ENCODE results near the gene IGSF21.
"Not testable (repeated sequence)": the region's sequence is repeated elsewhere in the genome, so short reads cannot be mapped to it uniquely, and the experiment has no call there.

IGSF21 gene

GRCh38 chr1:18337757-18338156 is 230.2 kb downstream of the IGSF21 start:
- DNase-seq, result no peak

DNA sequence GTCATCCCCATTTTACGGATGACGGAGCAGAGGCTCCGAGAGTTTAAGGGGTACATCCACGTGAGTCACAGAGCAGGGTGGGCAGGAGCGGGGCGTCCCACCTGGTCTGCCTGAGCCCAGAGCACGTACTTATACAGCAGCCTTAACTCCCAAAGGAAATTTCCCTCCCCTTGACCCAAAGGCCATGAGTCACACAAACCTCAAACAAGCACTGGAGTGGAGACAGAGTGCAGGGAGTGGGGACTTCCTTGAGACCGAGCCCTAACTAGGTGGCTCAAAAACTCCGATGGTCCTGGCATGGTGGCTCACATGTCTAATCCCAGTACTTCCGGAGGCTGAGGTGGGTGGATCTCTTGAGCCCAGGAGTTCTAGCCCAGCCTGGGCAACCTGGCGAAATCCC is 231.6 kb downstream of the IGSF21 start:
- no peak for DNase-seq

- no peak for DNase-seq
Observed at GRCh38 chr1:18340158-18340764, 232.7 kb downstream of the IGSF21 start.

- no peak for DNase-seq
Observed at GRCh38 chr1:18340787-18341186, 233.2 kb downstream of the IGSF21 start.

GRCh38 chr1:18341291-18342069 is 233.9 kb downstream of the IGSF21 start:
- no peak for DNase-seq

DNA sequence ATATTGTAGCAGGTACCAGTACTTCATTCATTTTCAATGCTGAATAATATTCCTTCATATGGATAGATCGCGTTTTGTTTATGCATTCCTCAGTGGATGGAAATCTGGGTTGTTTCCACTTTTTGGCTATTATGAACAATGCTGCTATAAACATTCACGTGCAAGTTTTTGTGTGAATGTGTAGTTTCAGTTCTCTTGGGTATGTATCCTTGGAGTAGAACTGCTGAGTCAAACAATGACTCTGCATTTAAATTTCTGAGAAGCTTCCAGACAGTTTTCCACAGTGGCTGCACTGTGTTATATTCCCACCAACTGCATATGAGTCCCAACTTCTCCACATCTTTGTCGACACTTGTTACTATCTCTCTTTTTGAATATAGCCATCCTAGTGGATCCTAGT is 235.1 kb downstream of the IGSF21 start:
- no peak for DNase-seq

- no peak for DNase-seq
Observed at GRCh38 chr1:18343581-18343980, 236.0 kb downstream of the IGSF21 start.

GRCh38 chr1:18344755-18345154 is 237.2 kb downstream of the IGSF21 start:
- no peak for DNase-seq

GRCh38 chr1:18347559-18347958 is 240.0 kb downstream of the IGSF21 start:
- no peak for DNase-seq

GRCh38 chr1:18348354-18348753 is 240.8 kb downstream of the IGSF21 start:
- no peak for DNase-seq

GRCh38 chr1:18350747-18351146 is 243.1 kb downstream of the IGSF21 start:
- DNase-seq, result no peak

DNA sequence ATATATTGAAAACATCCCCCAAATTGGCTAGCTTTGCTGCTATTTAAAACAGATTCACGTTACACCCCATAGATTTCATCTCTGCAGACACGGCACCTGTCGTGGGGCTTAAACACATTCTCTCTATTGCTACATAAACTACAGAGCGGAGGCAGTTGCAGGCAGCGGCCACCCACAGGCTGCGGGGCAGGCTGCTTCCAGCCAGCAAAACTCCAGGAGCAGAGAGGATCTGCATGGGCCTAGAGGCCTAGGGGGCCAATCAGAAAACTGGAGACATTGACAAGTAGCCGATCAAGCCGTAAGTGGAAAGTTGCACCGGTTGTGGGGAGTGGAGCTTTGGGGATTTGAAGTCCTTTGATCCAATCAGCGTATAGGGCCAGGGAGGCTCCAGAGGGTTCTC is 244.1 kb downstream of the IGSF21 start:
- DNase-seq, result no peak

DNA sequence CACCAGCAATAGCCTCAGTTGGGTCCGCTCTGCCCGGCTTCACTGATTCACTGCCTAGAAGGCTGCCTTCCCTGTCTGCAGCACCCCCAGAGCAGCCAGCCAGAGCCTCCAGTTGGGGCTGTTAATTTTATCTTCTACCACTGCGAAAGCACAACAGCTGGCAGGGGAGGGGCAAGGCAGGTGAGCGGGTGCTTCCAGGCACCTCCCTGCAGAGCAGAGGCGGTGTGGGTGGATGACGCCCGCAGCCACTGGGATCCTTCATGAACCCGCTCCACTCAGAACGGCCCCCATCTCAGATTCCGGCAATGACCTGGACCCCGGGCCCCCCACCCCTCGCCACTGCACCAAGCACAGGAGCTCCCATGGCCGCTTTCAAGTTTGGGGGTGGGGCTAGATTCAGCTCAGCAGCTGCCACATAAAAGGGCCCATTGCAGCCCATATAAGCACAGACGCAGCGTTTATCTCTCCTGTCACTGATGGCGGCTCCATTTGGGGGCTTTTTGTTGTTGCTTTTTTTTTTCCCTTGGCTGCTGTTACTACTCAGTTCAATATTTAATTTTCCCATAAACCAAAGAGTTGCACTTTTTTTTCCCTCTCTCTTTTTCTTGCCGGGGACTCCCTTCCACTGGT is 245.2 kb downstream of the IGSF21 start:
- DNase-seq, result no peak

DNA sequence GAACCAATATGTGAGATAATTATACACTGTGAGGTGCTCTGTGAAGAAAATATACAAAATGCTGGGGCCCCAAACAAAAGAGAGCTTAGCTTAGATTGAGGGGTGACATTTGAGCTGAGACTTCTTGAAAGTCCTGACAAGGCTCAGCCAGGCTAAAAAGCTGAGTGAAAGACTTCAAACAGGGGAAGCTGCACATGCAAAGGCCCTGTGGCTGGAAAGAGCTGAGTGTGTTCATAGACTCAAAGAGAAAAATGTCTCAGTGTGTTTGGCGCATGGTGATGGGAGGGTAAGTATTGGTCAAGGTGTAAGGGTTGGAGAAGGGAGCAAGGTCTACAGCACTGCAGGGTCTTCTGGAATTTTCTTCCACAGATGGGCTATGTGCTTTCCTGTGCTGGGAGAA is 245.9 kb downstream of the IGSF21 start:
- DNase-seq, result no peak

DNA sequence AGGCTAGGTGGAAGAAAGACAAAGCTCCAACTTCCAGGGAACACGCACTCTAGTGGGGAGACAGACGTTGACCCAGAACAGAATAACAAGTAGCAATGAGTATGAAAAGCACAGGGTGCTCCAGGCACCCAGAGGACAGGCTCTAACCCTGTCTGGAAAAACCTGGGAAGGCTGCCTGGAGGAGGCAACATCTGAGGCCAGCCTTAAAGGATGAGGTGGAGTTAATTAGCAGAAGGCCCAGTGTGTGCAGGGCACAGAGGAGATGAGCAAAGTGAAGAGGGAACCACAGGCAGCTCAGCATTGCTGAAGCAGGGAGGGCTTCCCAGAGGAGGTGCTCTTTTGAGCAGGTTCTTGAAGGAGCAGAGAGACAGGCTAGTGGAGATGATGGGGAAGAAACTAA is 246.4 kb downstream of the IGSF21 start:
- DNase-seq, result no peak

- DNase-seq, result no peak
Observed at GRCh38 chr1:18354612-18355011, 247.0 kb downstream of the IGSF21 start.

DNA sequence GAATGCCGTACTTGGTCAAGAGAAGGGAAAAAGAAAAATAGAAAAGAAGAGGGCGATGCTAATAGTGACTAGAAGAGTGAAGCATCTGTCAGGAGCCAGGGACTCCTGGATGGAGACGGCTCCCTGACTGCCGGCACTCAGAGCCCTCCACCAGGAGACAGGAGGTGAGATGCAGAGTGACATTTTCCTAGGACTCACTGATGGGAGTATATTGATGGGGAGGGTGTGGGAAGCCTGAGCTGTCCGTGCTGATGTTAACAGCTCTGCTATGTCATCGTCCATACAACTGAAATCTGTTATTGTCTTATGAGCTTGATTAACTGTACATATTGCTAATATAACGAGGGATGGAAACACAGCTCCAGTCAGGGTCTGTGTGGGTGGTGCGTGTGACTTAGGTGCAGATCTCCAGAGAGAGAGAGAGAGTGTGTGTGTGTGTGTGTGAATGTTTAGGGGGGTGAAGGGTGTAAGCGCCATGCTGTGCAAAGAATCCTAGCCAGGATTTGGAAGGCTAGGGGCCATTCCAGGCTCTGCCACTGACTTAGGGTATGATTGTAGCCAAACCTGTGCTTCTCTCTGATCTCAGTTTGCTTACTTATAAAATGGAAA is 250.1 kb downstream of the IGSF21 start:
- DNase-seq, result no peak

GRCh38 chr1:18358600-18358999 is 251.0 kb downstream of the IGSF21 start:
- DNase-seq, result no peak

GRCh38 chr1:18360251-18360650 is 252.7 kb downstream of the IGSF21 start:
- DNase-seq, result no peak

DNA sequence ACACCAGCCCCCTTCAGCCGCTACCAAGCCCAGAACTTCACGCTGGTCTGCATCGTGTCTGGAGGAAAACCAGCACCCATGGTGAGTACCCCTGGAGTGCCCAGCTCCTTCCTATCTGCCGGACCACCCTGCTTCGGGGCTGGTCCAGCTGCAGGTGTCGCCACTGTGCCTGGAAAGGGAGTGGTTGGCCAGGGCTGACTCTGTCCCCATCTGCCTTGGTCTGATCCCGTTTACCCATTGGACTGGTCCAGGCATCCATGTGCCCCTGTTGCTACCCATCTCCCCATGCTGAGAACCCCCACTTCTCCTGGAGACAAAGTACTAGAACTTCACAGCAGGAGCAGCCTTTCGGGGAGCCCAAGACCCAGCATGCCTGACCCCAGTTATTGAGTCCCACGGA is 254.6 kb downstream of the IGSF21 start:
- no peak for DNase-seq

GRCh38 chr1:18363436-18363835 is 255.8 kb downstream of the IGSF21 start:
- DNase-seq, result no peak

GRCh38 chr1:18365099-18365705 is 257.6 kb downstream of the IGSF21 start:
- DNase-seq, result no peak

DNA sequence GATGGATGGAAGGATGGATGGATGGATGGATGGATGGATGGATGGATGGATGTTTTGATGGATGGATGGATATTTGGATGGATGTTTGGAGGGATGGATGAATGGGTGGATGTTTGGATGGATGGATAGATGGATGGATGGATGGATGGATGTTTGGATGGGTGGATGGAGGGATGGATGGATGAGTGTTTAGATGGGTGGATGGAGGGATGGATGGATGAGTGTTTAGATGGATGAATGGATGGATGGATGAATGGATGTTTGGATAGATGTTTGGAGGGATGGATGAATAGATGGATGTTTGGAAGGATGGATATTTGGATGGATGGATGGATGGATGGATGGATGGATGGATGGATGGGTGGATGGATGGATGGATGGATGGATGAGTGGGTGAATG is 264.9 kb downstream of the IGSF21 start:
- not testable (repeated sequence) for DNase-seq

Measured in fibroblast of skin of abdomen (primary cell).